Esophagus squamous epithelium (tissue), 5 donors: Measurements from ENCODE around the gene AP1G1. TPM values are rescaled to one million over a fixed set of nuclear protein-coding genes. Genes with fewer than 3 reads are reported as not detected.

Experiments
- DNase-seq: peaks from one replicate; lab custom pipeline; 2025; lab: John Stamatoyannopoulos, UW
- H3K27ac ChIP-seq, 4 donors: fragments of 200-600 bp; sonication (generic); one replicate each; pipeline ENCODE4 v1.5.1; 2016 to 2019; ENCODE audit warnings: mild to moderate bottlenecking in 1 of 4
- H3K27me3 ChIP-seq, 4 donors: fragments of 200-600 bp; sonication (generic); 1 replicate in 3 of 4; 2 replicates in 1 of 4; pipeline versions ENCODE4 v1.5.1 to v1.6.0; 2017 to 2021; ENCODE audit warnings: antibody characterized with exemption in 1 of 4
- H3K36me3 ChIP-seq, 3 donors: fragments of 200-600 bp; sonication (generic); one replicate each; pipeline ENCODE4 v1.5.1; 2016 to 2019
- H3K4me1 ChIP-seq, 3 donors: fragments of 200-600 bp; sonication (generic); one replicate each; pipeline ENCODE4 v1.5.1; 2017 to 2019
- H3K4me3 ChIP-seq, 4 donors: fragments of 200-600 bp; sonication (generic); 1 replicate in 3 of 4; 2 replicates in 1 of 4; pipeline ENCODE4 v1.5.1; 2016 to 2019; ENCODE audit warnings: mild to moderate bottlenecking in 2 of 4, moderate library complexity in 1 of 4
- H3K9me3 ChIP-seq, 3 donors: fragments of 200-600 bp; sonication (generic); one replicate each; pipeline ENCODE4 v1.5.1; 2016 to 2019
- POLR2A ChIP-seq, 4 donors: fragments of 450-650 bp; IDR thresholded peaks; one replicate each; pipeline ENCODE4 v1.6.1; 2017; ENCODE audit warnings: antibody characterized with exemption in 4 of 4, mild to moderate bottlenecking in 4 of 4, moderate library complexity in 3 of 4
- WGBS, 2 donors: methylation state at CpG; one replicate each; pipeline ENCODE4 v1.1.5; 2018; 5-methylcytosine and 5-hydroxymethylcytosine counted together
- intact Hi-C: fragments of 100-400 bp; cut with DNase I; formaldehyde crosslinking; loops from one replicate; pipeline ENCODE4 v1.15.0; 2022
- total RNA-seq, 4 donors: library from RNA; depleted of rRNA; stranded (reverse); fragments of >200 nt; gene quantifications; one replicate each; pipeline ENCODE4 v1.1.0, GENCODE V29; 2016
- TF ChIP-seq, protein P1 (sequence below), 6 experiments: fragments of 450-650 bp in 4 of 6; fragments of 200-600 bp in 2 of 6; sonication (generic) in 2 of 6; IDR thresholded peaks; one replicate each; pipeline ENCODE4 v1.5.1; 2016 to 2019; ENCODE audit warnings: antibody characterized with exemption in 6 of 6, mild to moderate bottlenecking in 4 of 6, moderate library complexity in 4 of 6
- donor health status: DM: yes; HTN: yes; CAD: no.

Gene AP1G1
- total RNA-seq, 4 donors from 2014 or later = 51.7 to 90.1 (median 68.6) TPM

DNA sequence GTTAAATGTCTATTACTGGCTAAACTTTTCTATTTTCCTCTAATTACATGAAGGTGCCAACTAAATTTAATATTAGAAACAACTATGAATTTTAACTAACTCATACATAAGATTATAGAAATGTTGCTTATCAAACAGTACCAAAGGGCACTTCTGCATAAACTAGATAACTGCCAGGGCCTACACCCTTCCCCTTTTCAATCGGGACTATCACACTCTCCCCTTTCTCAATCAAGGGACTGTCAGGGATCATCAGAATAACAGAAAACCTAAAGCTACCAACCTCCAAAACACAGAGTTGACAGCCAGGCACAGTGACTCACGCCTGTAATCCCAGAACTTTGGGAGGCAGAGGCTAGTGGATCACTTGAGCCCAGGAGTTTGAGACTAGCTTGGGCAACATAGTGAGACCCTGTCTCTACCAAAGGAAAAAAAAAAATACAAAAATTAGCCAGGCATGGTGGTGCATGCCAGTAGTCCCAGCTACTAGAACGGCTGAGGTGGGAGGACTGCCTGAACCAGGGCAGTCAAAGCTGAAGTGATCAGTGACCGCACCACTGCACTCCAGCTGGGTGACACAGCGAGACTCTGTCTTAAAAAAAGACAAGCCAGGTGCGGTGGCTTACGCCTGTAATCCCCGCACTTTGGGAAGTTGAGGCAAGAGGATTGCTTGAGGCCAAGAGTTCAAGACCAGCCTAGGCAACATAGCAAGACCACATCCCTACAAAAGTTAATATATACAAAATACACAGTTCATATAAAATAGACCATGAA, 80.9 kb downstream of the AP1G1 start:
- peaks cover 8 to 36% (median 12%) of the 10 kb centered on the region in 3 donors for H3K36me3 ChIP-seq
- DNase-seq = no peak
- H3K27me3 ChIP-seq = no peaks in the 10 kb centered on the region
- intact Hi-C loops = no loop called here
- WGBS, 2 donors = 72 to 76% methylated on average over 8 of the region's 8 CpGs
- H3K4me3 ChIP-seq = no peak overlapping the region
- TF ChIP-seq, protein P1, sequence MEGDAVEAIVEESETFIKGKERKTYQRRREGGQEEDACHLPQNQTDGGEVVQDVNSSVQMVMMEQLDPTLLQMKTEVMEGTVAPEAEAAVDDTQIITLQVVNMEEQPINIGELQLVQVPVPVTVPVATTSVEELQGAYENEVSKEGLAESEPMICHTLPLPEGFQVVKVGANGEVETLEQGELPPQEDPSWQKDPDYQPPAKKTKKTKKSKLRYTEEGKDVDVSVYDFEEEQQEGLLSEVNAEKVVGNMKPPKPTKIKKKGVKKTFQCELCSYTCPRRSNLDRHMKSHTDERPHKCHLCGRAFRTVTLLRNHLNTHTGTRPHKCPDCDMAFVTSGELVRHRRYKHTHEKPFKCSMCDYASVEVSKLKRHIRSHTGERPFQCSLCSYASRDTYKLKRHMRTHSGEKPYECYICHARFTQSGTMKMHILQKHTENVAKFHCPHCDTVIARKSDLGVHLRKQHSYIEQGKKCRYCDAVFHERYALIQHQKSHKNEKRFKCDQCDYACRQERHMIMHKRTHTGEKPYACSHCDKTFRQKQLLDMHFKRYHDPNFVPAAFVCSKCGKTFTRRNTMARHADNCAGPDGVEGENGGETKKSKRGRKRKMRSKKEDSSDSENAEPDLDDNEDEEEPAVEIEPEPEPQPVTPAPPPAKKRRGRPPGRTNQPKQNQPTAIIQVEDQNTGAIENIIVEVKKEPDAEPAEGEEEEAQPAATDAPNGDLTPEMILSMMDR (IDR thresholded peaks at IDR 0.05) = no peak
- no peak for TF ChIP-seq POLR2A (IDR thresholded peaks at IDR 0.05)
- H3K27ac ChIP-seq = no peak overlapping the region
- H3K4me1 ChIP-seq = peaks cover 0 to 23% (median 7%) of the 10 kb centered on the region in 3 donors
- H3K9me3 ChIP-seq = no peaks in the 10 kb centered on the region

DNA sequence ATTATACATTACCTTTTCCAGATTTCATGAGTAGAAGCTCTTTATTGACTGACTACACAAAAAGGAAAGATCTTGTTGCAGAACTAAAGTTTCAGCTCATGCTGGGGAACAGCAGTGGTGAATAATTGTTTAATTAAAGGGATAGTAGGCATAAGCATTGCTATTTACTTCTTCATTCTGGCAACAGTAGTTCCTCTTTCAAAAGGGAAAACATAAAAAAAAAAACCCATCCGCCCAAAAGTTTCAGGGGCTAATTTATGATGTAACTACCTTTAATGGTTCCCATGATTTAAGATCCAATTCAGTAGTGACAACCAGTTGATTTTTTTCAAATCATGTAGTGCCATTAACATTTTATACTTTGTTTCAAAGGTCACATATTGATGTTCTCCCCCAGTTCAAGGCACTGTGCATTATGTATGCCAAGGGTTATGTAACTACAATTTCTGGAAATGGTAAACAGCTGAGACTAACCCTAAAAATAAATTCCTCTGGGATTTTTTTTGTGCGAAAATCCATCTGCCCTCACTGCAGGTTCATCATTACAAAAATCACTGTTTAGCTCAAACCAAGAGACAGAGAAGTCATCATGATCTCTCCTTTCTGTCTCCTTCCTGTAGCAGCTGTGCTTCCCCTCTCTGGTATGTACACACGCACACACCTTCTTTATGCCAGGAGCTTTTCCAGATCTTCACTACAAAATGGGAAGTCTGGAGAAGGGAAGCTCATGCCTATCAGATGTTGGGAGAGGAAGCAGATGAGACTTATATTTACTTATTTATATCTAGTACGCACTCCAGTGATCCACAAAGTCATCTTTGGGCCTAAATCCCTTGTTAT, 81.9 kb downstream of the AP1G1 start:
- 54 to 67% methylated on average over 4 of the region's 4 CpGs for WGBS, 2 donors
- Histone ChIP-seq H3K9me3 (no peaks in the 10 kb centered on the region), H3K27me3 (no peaks in the 10 kb centered on the region), H3K36me3 (peaks cover 0 to 26% (median 2%) of the 10 kb centered on the region in 3 donors), H3K4me3 (no peak overlapping the region), H3K27ac (peak overlapping the region in 2 of 4 donors; percentile 17), H3K4me1 (peaks cover 0 to 31% (median 7%) of the 10 kb centered on the region in 3 donors)
- TF ChIP-seq, protein P1 (IDR thresholded peaks at IDR 0.05) = no peak
- TF ChIP-seq POLR2A (IDR thresholded peaks at IDR 0.05) = no peak
- DNase-seq = no peak
- intact Hi-C loops = no loop called here

DNA sequence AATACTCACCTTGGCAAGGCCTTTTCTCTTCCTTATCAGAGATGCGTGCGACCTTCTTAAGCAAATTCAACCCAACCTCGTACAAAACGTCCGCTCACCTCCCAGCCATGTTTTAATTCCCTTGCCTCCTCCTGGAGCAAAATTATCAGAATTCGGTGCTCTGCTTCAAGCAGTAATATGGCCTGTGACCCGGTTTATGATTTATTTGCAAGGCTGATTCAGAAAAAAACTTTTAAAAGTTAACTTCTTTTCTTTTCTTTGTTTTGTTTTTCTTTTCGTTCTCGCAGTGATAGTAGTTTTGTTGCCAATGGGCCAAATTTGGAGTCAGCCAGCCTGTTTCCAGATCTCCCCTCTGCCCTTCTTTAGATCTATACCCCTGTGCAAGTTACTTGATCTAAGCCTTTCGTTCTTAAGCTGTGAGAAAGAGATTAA, 84.3 kb downstream of the AP1G1 start, which contains the start of gene PHLPP2:
TSS of gene PHLPP2 (minus strand) at position 382 of the 432 bp plus-strand sequence. CDS start 9,906 bp downstream, outside the sequence.
- no peaks in the 10 kb centered on the region for H3K9me3 ChIP-seq
- TF ChIP-seq POLR2A (IDR thresholded peaks at IDR 0.05) = no peak
- TF ChIP-seq, protein P1 (IDR thresholded peaks at IDR 0.05) = no peak
- DNase-seq = no peak
- H3K4me1 ChIP-seq = peaks cover 0 to 31% (median 7%) of the 10 kb centered on the region in 3 donors
- peaks cover 0 to 2% (median 0%) of the 10 kb centered on the region in 3 donors for H3K36me3 ChIP-seq
- H3K4me3 ChIP-seq = peak within 1 kb of the TSS; percentile 67 to 95 (median 78)
- intact Hi-C loops = no loop called here
- WGBS, 2 donors = 11 to 16% methylated on average over 10 of the region's 10 CpGs
- no peaks in the 10 kb centered on the region for H3K27me3 ChIP-seq
- H3K27ac ChIP-seq = peak within 1 kb of the TSS; percentile 73 to 97 (median 88)

DNA sequence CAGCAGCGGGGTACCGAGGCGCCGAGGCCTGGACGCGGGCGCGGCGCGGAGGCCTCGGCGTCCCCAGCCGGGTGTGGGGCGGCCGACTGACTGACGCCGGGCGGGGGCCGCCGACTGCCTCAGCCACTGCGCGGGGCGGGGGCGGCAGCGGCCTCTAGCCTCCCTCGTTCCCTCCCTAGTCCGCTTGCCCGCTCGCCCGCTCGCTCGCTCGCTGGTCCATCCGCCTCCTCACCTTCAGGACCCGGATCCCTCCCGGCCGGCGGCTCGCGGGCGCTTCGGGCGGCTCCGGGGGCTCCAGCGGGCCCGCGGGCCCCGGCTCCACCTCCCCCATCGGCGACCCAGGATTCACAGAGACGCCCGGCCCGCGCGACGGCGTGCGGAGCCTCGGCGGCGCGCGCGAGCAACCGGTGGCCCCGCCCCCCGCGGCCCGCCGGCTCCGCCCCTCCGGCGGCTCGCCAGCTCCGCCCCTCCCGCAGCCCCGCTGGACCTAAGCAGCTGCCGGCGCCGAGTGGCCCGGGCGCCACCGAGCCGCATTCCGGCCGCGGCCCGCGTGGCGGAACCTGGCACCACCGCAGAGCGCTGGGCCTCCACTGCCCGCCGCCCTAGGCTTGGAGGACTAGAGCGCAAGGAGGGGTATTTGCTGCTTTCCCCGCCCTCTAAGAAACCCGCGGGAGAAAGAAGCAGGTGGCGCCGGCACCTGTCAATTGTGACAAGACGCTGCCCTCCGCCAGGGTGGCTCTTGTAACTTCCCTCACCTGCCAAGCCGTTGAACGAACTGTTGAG, 84.9 kb downstream of the AP1G1 start:
- DNase-seq = no peak
- TF ChIP-seq, protein P1 (IDR thresholded peaks at IDR 0.05) = peak in 1 of 6 experiments; percentile 10
- TF ChIP-seq POLR2A (IDR thresholded peaks at IDR 0.05) = peak in 2 of 4 donors; percentile 33 to 59
- peak overlapping the region; percentile 67 to 95 (median 78) for H3K4me3 ChIP-seq
- H3K36me3 ChIP-seq = no peaks in the 10 kb centered on the region
- H3K27me3 ChIP-seq = no peaks in the 10 kb centered on the region
- peak overlapping the region; percentile 73 to 97 (median 88) for H3K27ac ChIP-seq
- peaks cover 0 to 31% (median 7%) of the 10 kb centered on the region in 3 donors for H3K4me1 ChIP-seq
- H3K9me3 ChIP-seq = no peaks in the 10 kb centered on the region
- WGBS, 2 donors = 0% methylated on average over 7 of the region's 104 CpGs
- intact Hi-C loops = no loop called here
